ENCODE results near the gene SLC35F3. TPM values are rescaled to one million over a fixed set of nuclear protein-coding genes. Genes with fewer than 3 reads are reported as not detected.

SLC35F3 gene
- total RNA-seq, 1 experiment from 2014 or later = 22.7 TPM

DNA sequence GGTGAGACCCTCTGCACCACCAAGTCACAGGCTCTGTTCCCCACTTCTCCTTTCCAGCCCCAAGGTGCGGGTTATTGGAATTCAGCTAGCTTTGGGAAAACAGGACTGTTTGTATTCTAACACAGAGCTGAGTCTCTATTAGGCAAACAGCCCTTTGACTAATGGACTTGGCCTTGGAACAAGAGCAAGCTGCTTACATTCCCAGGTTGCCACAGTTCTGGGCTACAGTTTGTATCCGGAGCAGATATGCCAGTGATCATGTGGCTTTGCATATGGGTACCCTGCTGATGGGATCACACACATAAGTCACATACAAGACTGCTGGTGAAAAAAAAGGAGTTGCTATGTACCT lies 358.3 kb downstream of the SLC35F3 start:
- no peak for DNase-seq (ENCODE audit: low spot score)
- CTCF ChIA-PET = no interaction called here
- H3K36me3 ChIP-seq (ENCODE audit: insufficient read depth, low read length, poor library complexity, severe bottlenecking) = no peaks in the 10 kb centered on the region
- TF ChIP-seq, protein P1, sequence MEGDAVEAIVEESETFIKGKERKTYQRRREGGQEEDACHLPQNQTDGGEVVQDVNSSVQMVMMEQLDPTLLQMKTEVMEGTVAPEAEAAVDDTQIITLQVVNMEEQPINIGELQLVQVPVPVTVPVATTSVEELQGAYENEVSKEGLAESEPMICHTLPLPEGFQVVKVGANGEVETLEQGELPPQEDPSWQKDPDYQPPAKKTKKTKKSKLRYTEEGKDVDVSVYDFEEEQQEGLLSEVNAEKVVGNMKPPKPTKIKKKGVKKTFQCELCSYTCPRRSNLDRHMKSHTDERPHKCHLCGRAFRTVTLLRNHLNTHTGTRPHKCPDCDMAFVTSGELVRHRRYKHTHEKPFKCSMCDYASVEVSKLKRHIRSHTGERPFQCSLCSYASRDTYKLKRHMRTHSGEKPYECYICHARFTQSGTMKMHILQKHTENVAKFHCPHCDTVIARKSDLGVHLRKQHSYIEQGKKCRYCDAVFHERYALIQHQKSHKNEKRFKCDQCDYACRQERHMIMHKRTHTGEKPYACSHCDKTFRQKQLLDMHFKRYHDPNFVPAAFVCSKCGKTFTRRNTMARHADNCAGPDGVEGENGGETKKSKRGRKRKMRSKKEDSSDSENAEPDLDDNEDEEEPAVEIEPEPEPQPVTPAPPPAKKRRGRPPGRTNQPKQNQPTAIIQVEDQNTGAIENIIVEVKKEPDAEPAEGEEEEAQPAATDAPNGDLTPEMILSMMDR (conservative IDR thresholded peaks at IDR 0.05; ENCODE audit: low read depth, low read length) = no peak
- TF ChIP-seq EZH2 (IDR thresholded peaks at IDR 0.05; ENCODE audit: borderline replicate concordance, low read depth, low read length, poor library complexity, severe bottlenecking) = no peak
- H3K27me3 ChIP-seq (replicated peaks; ENCODE audit: insufficient read depth, low read depth, low read length, poor library complexity) = no peaks in the 10 kb centered on the region
- no TSS peak for BruUV-seq (replicated peaks)
- intact Hi-C loops (cut with micrococcal nuclease; ENCODE audit: unreplicated experiment) = no loop called here
- no peak overlapping the region for H3K27ac ChIP-seq (ENCODE audit: low read depth, low read length, poor library complexity, severe bottlenecking)
- POLR2A ChIA-PET (ENCODE audit: low non-redundant PET) = no interaction called here
- no peak overlapping the region for H3K4me3 ChIP-seq (ENCODE audit: low read depth, low read length, poor library complexity, severe bottlenecking)
- H3K9me3 ChIP-seq (ENCODE audit: low read depth, low read length, poor library complexity, severe bottlenecking) = peaks cover 4% of the 10 kb centered on the region
- peaks cover 21% of the 10 kb centered on the region for H3K4me1 ChIP-seq (ENCODE audit: insufficient read depth, low read length, poor library complexity, severe bottlenecking)

- no peak overlapping the region for H3K27ac ChIP-seq (ENCODE audit: low read depth, low read length, poor library complexity, severe bottlenecking)
- H3K36me3 ChIP-seq (ENCODE audit: insufficient read depth, low read length, poor library complexity, severe bottlenecking) = no peaks in the 10 kb centered on the region
- ChIA-PET CTCF (no interaction called here), POLR2A (ENCODE audit: low non-redundant PET) (no interaction called here)
- TF ChIP-seq, protein P1 (conservative IDR thresholded peaks at IDR 0.05; ENCODE audit: low read depth, low read length) = no peak
- no peak for TF ChIP-seq EZH2 (IDR thresholded peaks at IDR 0.05; ENCODE audit: borderline replicate concordance, low read depth, low read length, poor library complexity, severe bottlenecking)
- H3K4me1 ChIP-seq (ENCODE audit: insufficient read depth, low read length, poor library complexity, severe bottlenecking) = peaks cover 23% of the 10 kb centered on the region
- H3K27me3 ChIP-seq (replicated peaks; ENCODE audit: insufficient read depth, low read depth, low read length, poor library complexity) = no peaks in the 10 kb centered on the region
- no peak overlapping the region for H3K4me3 ChIP-seq (ENCODE audit: low read depth, low read length, poor library complexity, severe bottlenecking)
- H3K9me3 ChIP-seq (ENCODE audit: low read depth, low read length, poor library complexity, severe bottlenecking) = no peaks in the 10 kb centered on the region
- no TSS peak for BruUV-seq (replicated peaks)
- intact Hi-C loops (cut with micrococcal nuclease; ENCODE audit: unreplicated experiment) = no loop called here
- DNase-seq (ENCODE audit: low spot score) = no peak
These were observed 360.4 kb downstream of the SLC35F3 start for GRCh38 chr1:234264832-234265231.

- intact Hi-C loops (cut with micrococcal nuclease; ENCODE audit: unreplicated experiment) = no loop called here
- Histone ChIP-seq H3K27me3 (replicated peaks; ENCODE audit: insufficient read depth, low read depth, low read length, poor library complexity) (no peaks in the 10 kb centered on the region), H3K36me3 (ENCODE audit: insufficient read depth, low read length, poor library complexity, severe bottlenecking) (no peaks in the 10 kb centered on the region), H3K4me1 (ENCODE audit: insufficient read depth, low read length, poor library complexity, severe bottlenecking) (peaks cover 23% of the 10 kb centered on the region), H3K9me3 (ENCODE audit: low read depth, low read length, poor library complexity, severe bottlenecking) (no peaks in the 10 kb centered on the region), H3K4me3 (ENCODE audit: low read depth, low read length, poor library complexity, severe bottlenecking) (no peak overlapping the region), H3K27ac (ENCODE audit: low read depth, low read length, poor library complexity, severe bottlenecking) (no peak overlapping the region)
- ChIA-PET CTCF (no interaction called here), POLR2A (ENCODE audit: low non-redundant PET) (no interaction called here)
- no peak for DNase-seq (ENCODE audit: low spot score)
- TF ChIP-seq EZH2 (IDR thresholded peaks at IDR 0.05; ENCODE audit: borderline replicate concordance, low read depth, low read length, poor library complexity, severe bottlenecking) = no peak
- TF ChIP-seq, protein P1 (conservative IDR thresholded peaks at IDR 0.05; ENCODE audit: low read depth, low read length) = no peak
- BruUV-seq (replicated peaks) = no TSS peak
These were observed 360.8 kb downstream of the SLC35F3 start for GRCh38 chr1:234265321-234265720.
